ENCODE results near the gene MBNL2.

Gene MBNL2, protein sequence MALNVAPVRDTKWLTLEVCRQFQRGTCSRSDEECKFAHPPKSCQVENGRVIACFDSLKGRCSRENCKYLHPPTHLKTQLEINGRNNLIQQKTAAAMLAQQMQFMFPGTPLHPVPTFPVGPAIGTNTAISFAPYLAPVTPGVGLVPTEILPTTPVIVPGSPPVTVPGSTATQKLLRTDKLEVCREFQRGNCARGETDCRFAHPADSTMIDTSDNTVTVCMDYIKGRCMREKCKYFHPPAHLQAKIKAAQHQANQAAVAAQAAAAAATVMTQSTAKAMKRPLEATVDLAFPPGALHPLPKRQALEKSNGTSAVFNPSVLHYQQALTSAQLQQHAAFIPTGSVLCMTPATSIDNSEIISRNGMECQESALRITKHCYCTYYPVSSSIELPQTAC

DNA sequence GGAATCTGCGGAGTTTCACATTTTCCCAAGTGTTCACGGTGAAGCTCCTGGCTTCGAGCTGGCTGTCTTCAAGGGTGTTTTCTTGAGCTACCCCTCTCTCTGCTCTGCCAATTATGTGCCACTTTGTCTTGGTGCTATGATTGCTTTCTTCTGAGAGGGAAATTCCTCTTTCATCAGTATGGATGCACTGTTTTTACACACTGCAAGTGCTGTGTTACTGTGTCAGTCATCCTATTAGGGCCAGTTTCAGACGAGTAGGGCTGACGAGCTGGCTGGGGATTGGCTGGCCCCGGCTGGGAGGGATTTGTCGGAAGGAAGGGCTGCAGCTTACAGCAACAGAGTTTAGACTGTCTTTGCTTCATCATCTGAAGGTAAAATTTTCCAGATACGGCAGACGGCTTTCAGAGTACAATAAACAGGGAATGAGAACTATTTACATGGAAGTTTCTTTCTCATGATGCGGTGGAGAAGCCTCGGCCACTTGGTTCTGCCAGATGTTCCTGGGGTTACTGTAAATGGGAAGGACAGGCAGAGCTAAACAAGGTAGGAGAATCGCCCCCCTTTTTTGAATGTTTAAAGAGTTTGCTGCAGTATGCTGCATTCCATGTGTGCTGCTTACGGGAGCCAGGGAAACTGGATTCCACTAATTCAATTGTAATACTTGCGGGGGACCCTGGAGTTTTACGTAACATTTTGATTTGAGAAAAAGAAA lies at the start of gene MBNL2:
TSS of gene MBNL2 (plus strand) at position 345 of the 712 bp plus-strand sequence. CDS start 53,903 bp downstream, outside the sequence.
- H3K9me3 ChIP-seq (ENCODE audit: low read length) = no peaks in the 10 kb centered on the region
- H3K9ac ChIP-seq (ENCODE audit: low read length) = peak within 1 kb of the TSS; percentile 88
- H3K27me3 ChIP-seq (ENCODE audit: control insufficient read depth in 1 of 2, insufficient read depth in 2 of 2, low read length in 2 of 2) = no peaks in the 10 kb centered on the region
- no peaks in the 10 kb centered on the region for H3K36me3 ChIP-seq (ENCODE audit: insufficient read depth, low read length)
- H3K4me3 ChIP-seq (ENCODE audit: low read depth in 1 of 2, low read length in 2 of 2) = peak within 1 kb of the TSS; percentile 60 to 69
- H3K27ac ChIP-seq (ENCODE audit: low read depth, low read length) = peak within 1 kb of the TSS; percentile 96
- H3K4me1 ChIP-seq (ENCODE audit: insufficient read depth, low read length) = peaks cover 29% of the 10 kb centered on the region

DNA sequence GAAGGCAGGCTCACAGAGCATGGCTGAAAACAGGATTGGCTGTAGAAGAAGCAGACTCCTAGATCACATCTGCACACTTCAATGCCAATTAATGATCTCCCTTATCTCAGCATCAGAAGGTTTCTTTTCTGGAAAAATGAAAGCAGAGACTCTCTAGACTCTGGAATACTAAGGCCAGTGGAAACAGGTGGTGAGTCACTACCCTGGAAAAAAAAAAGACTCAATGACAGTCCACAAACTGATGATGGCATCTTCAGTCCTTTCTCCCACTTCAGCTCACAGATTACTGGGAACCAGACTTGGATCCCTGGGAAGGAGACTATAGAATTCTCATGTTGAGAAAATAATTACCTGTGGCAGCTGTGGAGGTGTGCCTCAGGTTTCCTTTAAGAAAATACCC lies 47.5 kb upstream of the MBNL2 start:
- Histone ChIP-seq H3K9me3 (ENCODE audit: low read length) (no peaks in the 10 kb centered on the region), H3K9ac (ENCODE audit: low read length) (no peak overlapping the region), H3K4me3 (ENCODE audit: low read depth in 1 of 2, low read length in 2 of 2) (no peak overlapping the region), H3K4me1 (ENCODE audit: insufficient read depth, low read length) (no peaks in the 10 kb centered on the region), H3K27me3 (ENCODE audit: control insufficient read depth in 1 of 2, insufficient read depth in 2 of 2, low read length in 2 of 2) (no peaks in the 10 kb centered on the region), H3K27ac (ENCODE audit: low read depth, low read length) (no peak overlapping the region), H3K36me3 (ENCODE audit: insufficient read depth, low read length) (no peaks in the 10 kb centered on the region)

DNA sequence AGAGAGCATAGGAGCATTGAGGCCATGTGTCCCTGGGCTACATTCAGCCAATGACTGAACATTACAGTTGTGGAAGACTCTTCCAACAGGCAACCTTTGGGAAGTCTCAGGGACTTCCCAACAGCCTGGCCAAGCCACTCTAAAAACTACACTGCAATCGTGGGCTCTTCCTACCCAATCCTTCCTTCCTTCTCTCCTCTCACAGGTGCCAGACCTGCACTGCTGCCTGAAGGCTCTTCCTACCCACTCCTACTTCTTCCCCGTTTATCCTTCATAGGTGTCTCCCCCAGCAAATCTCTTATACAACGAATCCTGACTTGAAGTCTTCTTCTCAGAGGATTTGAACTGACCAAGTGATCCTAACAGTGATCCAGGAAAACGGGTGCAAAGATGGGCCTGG lies 47.1 kb upstream of the MBNL2 start:
- Histone ChIP-seq H3K27ac (ENCODE audit: low read depth, low read length) (no peak overlapping the region), H3K36me3 (ENCODE audit: insufficient read depth, low read length) (no peaks in the 10 kb centered on the region), H3K4me3 (ENCODE audit: low read depth in 1 of 2, low read length in 2 of 2) (no peak overlapping the region), H3K4me1 (ENCODE audit: insufficient read depth, low read length) (no peaks in the 10 kb centered on the region), H3K9me3 (ENCODE audit: low read length) (no peaks in the 10 kb centered on the region), H3K27me3 (ENCODE audit: control insufficient read depth in 1 of 2, insufficient read depth in 2 of 2, low read length in 2 of 2) (no peaks in the 10 kb centered on the region), H3K9ac (ENCODE audit: low read length) (no peak overlapping the region)

DNA sequence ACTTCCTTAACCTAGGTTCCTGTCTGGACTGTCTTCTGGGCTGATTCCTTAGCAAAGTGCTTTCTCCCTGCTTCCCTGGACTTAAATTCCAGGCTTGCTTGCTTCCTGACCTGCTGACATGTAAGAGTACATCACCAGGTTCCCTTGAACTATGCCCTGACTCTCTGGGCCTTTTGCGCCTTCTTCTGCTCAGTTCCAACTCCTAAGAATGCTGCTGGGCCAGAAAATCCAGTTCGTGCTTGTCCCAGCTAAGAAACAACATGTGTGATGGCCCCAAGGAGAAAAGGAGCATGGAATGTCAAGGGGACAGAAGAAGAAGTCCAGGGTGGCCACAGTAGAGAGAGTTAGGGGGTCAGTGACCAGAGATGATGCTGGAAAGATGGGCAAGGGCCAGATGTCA lies 42.6 kb upstream of the MBNL2 start:
- Histone ChIP-seq H3K4me1 (ENCODE audit: insufficient read depth, low read length) (no peaks in the 10 kb centered on the region), H3K4me3 (ENCODE audit: low read depth in 1 of 2, low read length in 2 of 2) (no peak overlapping the region), H3K27ac (ENCODE audit: low read depth, low read length) (no peak overlapping the region), H3K9me3 (ENCODE audit: low read length) (no peaks in the 10 kb centered on the region), H3K9ac (ENCODE audit: low read length) (no peak overlapping the region), H3K36me3 (ENCODE audit: insufficient read depth, low read length) (no peaks in the 10 kb centered on the region), H3K27me3 (ENCODE audit: control insufficient read depth in 1 of 2, insufficient read depth in 2 of 2, low read length in 2 of 2) (no peaks in the 10 kb centered on the region)

DNA sequence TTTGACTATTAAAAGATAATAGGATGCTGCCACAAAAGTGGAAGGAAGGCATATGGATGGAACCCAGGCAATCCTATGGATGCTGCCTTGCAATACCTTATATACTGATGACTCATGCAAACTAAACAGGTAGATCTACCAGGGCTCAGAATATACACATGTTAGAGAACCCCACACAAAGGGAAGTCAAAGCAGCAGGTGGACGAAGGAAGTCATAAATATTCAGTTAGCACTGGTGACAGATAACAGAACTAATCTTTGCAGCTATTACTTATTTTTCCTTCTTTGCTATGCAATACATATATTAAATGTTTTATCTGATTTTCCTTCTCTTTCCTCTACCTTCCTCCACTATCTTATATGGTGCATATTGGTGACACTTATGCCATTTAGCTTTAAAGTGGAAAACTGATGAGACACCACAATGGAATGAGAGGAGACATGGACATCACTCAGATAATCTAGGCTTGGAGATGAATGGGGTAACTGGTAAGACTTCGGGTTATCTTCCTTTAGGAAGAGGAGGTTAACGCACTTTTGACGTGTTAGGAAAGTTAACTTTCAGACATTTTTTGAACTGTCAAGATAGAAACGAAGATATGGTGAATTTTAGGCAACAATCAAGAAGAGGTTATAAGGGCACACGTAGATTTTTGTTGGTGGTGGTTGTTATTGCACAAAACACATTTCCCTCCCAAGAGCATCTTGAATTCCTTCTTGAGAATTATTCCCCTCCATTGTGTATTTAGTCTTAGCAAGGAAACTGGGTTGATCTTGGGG lies 39.8 kb upstream of the MBNL2 start:
- Histone ChIP-seq H3K4me3 (ENCODE audit: low read depth in 1 of 2, low read length in 2 of 2) (no peak overlapping the region), H3K9me3 (ENCODE audit: low read length) (no peaks in the 10 kb centered on the region), H3K27ac (ENCODE audit: low read depth, low read length) (no peak overlapping the region), H3K4me1 (ENCODE audit: insufficient read depth, low read length) (no peaks in the 10 kb centered on the region), H3K36me3 (ENCODE audit: insufficient read depth, low read length) (no peaks in the 10 kb centered on the region), H3K9ac (ENCODE audit: low read length) (no peak overlapping the region), H3K27me3 (ENCODE audit: control insufficient read depth in 1 of 2, insufficient read depth in 2 of 2, low read length in 2 of 2) (no peaks in the 10 kb centered on the region)

DNA sequence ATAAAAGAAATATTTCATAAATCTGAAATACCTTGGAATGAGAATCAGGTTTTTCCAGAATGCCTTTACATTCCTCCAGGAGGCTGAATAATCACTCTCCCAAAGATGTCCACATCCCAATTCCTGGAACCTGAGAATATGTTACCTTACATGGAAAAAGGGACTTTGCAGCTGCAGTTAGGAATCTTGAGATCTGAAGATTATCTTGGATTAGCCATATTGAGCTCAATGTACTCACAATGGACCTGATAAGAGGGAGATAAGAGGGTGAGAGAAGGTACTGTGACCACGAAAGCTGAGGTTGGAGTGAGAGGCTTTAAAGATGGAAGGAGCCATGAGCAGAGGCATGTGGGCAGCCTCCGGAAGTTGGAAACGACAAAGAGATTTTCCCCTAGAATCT lies 36.8 kb upstream of the MBNL2 start:
- H3K4me1 ChIP-seq (ENCODE audit: insufficient read depth, low read length) = peaks cover 5% of the 10 kb centered on the region
- no peaks in the 10 kb centered on the region for H3K9me3 ChIP-seq (ENCODE audit: low read length)
- H3K27me3 ChIP-seq (ENCODE audit: control insufficient read depth in 1 of 2, insufficient read depth in 2 of 2, low read length in 2 of 2) = no peaks in the 10 kb centered on the region
- no peak overlapping the region for H3K27ac ChIP-seq (ENCODE audit: low read depth, low read length)
- H3K4me3 ChIP-seq (ENCODE audit: low read depth in 1 of 2, low read length in 2 of 2) = no peak overlapping the region
- H3K36me3 ChIP-seq (ENCODE audit: insufficient read depth, low read length) = no peaks in the 10 kb centered on the region
- H3K9ac ChIP-seq (ENCODE audit: low read length) = no peak overlapping the region

DNA sequence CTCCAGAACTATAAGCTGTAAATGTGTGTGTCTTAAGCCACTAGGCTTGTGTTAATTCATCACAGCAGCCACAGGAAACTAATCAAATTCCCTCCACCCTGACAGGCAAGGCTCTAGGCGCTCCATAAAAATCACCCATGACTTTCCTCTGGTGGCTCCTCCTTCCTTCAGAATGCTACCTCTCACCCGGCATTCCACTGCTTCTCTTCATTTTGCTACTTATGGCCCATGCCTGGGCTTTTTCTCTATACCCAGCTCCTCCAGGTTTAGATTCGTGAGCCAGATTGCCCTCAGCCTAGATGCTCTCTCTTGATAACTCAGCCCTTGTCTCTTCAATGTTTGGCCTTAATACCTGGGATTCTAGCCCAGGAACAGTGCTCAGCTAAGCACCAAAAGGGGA lies 36.4 kb upstream of the MBNL2 start:
- H3K4me1 ChIP-seq (ENCODE audit: insufficient read depth, low read length) = peaks cover 7% of the 10 kb centered on the region
- no peaks in the 10 kb centered on the region for H3K9me3 ChIP-seq (ENCODE audit: low read length)
- H3K36me3 ChIP-seq (ENCODE audit: insufficient read depth, low read length) = no peaks in the 10 kb centered on the region
- no peaks in the 10 kb centered on the region for H3K27me3 ChIP-seq (ENCODE audit: control insufficient read depth in 1 of 2, insufficient read depth in 2 of 2, low read length in 2 of 2)
- H3K4me3 ChIP-seq (ENCODE audit: low read depth in 1 of 2, low read length in 2 of 2) = no peak overlapping the region
- no peak overlapping the region for H3K27ac ChIP-seq (ENCODE audit: low read depth, low read length)
- no peak overlapping the region for H3K9ac ChIP-seq (ENCODE audit: low read length)

DNA sequence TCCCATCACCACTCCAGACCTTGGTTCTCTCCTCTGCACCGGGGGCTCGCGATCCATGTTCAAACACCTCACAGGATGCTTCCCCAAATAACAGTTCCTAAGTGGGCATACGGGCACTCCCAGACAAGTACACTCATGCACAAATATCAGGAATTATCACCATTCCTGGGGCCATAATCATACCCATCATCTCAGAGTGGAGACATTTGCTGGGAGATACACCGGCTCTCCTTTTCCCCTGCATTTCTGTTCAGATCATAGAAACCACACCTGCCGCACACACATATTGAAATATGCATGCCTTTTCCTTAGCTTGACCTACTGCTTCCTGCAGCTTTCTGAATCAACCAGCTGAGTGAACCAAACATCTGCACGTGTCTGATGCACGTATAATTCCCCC lies 33.9 kb upstream of the MBNL2 start:
- Histone ChIP-seq H3K27me3 (ENCODE audit: control insufficient read depth in 1 of 2, insufficient read depth in 2 of 2, low read length in 2 of 2) (no peaks in the 10 kb centered on the region), H3K9ac (ENCODE audit: low read length) (no peak overlapping the region), H3K9me3 (ENCODE audit: low read length) (no peaks in the 10 kb centered on the region), H3K4me3 (ENCODE audit: low read depth in 1 of 2, low read length in 2 of 2) (no peak overlapping the region), H3K36me3 (ENCODE audit: insufficient read depth, low read length) (no peaks in the 10 kb centered on the region), H3K27ac (ENCODE audit: low read depth, low read length) (no peak overlapping the region), H3K4me1 (ENCODE audit: insufficient read depth, low read length) (peaks cover 7% of the 10 kb centered on the region)

DNA sequence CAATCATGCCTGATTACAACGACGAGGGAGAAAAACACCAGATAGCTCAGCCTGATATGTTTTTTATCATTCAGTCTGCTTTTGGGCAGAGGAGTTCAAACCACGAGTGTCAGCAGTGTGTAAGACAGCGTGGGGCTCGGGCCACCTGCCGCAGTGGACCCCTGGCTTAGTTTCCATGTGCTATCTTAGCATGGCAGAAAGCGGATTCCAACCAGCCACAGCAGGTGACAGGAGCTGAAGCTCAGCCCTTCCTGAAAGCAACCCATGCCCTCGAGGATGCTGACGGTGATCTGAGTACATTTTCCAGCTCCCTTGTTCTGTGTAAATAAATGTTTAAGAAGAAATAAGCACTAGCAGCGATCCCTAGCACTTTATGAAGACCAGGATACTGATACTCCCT lies 32.2 kb upstream of the MBNL2 start:
- H3K27ac ChIP-seq (ENCODE audit: low read depth, low read length) = no peak overlapping the region
- peaks cover 7% of the 10 kb centered on the region for H3K4me1 ChIP-seq (ENCODE audit: insufficient read depth, low read length)
- no peak overlapping the region for H3K9ac ChIP-seq (ENCODE audit: low read length)
- H3K27me3 ChIP-seq (ENCODE audit: control insufficient read depth in 1 of 2, insufficient read depth in 2 of 2, low read length in 2 of 2) = no peaks in the 10 kb centered on the region
- H3K4me3 ChIP-seq (ENCODE audit: low read depth in 1 of 2, low read length in 2 of 2) = no peak overlapping the region
- H3K36me3 ChIP-seq (ENCODE audit: insufficient read depth, low read length) = no peaks in the 10 kb centered on the region
- H3K9me3 ChIP-seq (ENCODE audit: low read length) = no peaks in the 10 kb centered on the region

DNA sequence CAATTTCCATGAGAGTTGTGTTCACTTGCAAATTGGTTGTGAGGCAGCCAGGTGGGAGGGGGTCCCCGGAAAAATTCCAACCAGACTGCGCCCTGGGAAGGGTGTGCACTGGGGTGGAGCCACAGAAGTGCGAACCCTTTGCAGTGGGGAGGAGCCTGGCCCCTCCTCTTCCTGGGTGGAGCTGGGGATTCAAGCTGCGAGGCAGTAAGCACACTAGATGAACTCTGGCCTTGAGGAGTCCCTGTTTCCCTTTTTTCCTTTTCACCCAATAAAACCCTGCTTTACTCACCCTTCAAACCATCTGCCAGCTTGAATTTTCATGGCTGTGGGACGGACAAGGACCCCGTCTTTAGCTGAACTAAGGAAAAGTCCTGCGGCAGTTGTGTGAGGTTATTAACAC lies 31.0 kb upstream of the MBNL2 start:
- Histone ChIP-seq H3K36me3 (ENCODE audit: insufficient read depth, low read length) (no peaks in the 10 kb centered on the region), H3K9ac (ENCODE audit: low read length) (no peak overlapping the region), H3K27me3 (ENCODE audit: control insufficient read depth in 1 of 2, insufficient read depth in 2 of 2, low read length in 2 of 2) (no peaks in the 10 kb centered on the region), H3K4me3 (ENCODE audit: low read depth in 1 of 2, low read length in 2 of 2) (no peak overlapping the region), H3K27ac (ENCODE audit: low read depth, low read length) (no peak overlapping the region), H3K4me1 (ENCODE audit: insufficient read depth, low read length) (peaks cover 7% of the 10 kb centered on the region), H3K9me3 (ENCODE audit: low read length) (no peaks in the 10 kb centered on the region)

DNA sequence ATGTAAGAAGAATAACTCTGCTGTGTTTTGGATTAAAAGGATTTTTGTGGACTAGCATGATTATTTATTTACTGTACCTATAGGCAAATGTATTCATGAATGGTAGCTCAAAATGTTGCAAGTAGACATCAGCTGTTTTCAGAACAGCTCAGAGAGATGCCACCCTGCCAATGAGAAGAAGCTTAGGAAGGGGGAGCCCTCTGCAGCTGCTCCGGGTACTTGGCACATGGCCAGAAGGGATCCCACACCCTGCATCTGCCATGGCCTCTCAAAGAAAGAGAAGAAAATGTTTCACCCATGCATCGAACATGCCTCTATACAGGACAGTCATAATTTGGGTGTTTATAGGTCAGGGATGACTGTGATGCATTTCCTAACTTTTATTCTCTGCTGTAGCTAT lies 30.5 kb upstream of the MBNL2 start:
- Histone ChIP-seq H3K9me3 (ENCODE audit: low read length) (no peaks in the 10 kb centered on the region), H3K4me1 (ENCODE audit: insufficient read depth, low read length) (peaks cover 7% of the 10 kb centered on the region), H3K27me3 (ENCODE audit: control insufficient read depth in 1 of 2, insufficient read depth in 2 of 2, low read length in 2 of 2) (no peaks in the 10 kb centered on the region), H3K36me3 (ENCODE audit: insufficient read depth, low read length) (no peaks in the 10 kb centered on the region), H3K9ac (ENCODE audit: low read length) (no peak overlapping the region), H3K4me3 (ENCODE audit: low read depth in 1 of 2, low read length in 2 of 2) (no peak overlapping the region), H3K27ac (ENCODE audit: low read depth, low read length) (no peak overlapping the region)

Data from muscle layer of colon (tissue), 2 donors.